Stimulated activated memory B cell treated with anti-CD40 and anti-IgM and Interleukin-4, amounts not matched to agents 10 μg/mL and 1 μg/mL and 100 μg/mL, for 72 hours (primary cell): ENCODE measurements around the gene MOCS1.

Experiments
- ATAC-seq: fragments of 150-1000 bp; cut with Tn5 transposase; 2 replicates; pipeline ENCODE4 v1.10.0; 2021
- H3K27ac Mint-ChIP-seq: one replicate; pipeline ENCODE4 v1.8.0; 2022; ENCODE audit warnings: mild to moderate bottlenecking, mixed read lengths
- H3K27me3 Mint-ChIP-seq: one replicate; pipeline ENCODE4 v1.8.0; 2022; ENCODE audit warnings: mixed read lengths
- H3K36me3 Mint-ChIP-seq: one replicate; pipeline ENCODE4 v1.8.0; 2022; ENCODE audit warnings: mixed read lengths
- H3K4me1 Mint-ChIP-seq: one replicate; pipeline ENCODE4 v1.8.0; 2022; ENCODE audit warnings: mixed read lengths
- H3K4me3 Mint-ChIP-seq: one replicate; pipeline ENCODE4 v1.8.0; 2022; ENCODE audit warnings: mild to moderate bottlenecking, moderate library complexity, mixed read lengths
- H3K9me3 Mint-ChIP-seq: one replicate; pipeline ENCODE4 v1.8.0; 2022; ENCODE audit warnings: mixed read lengths

The MOCS1 gene

GRCh38 chr6:39905640-39905975 lies 28.7 kb downstream of the MOCS1 start:
- no peaks in the 10 kb centered on the region for H3K36me3 Mint-ChIP-seq
- H3K4me1 Mint-ChIP-seq, result no peaks in the 10 kb centered on the region
- H3K4me3 Mint-ChIP-seq, result no peak overlapping the region
- peaks cover 13% of the 10 kb centered on the region for H3K27me3 Mint-ChIP-seq
- ATAC-seq, result no peak
- H3K9me3 Mint-ChIP-seq, result no peaks in the 10 kb centered on the region
- no peak overlapping the region for H3K27ac Mint-ChIP-seq

- H3K27ac Mint-ChIP-seq, result no peak overlapping the region
- peaks cover 13% of the 10 kb centered on the region for H3K27me3 Mint-ChIP-seq
- H3K4me3 Mint-ChIP-seq, result no peak overlapping the region
- no peaks in the 10 kb centered on the region for H3K36me3 Mint-ChIP-seq
- no peaks in the 10 kb centered on the region for H3K9me3 Mint-ChIP-seq
- H3K4me1 Mint-ChIP-seq, result no peaks in the 10 kb centered on the region
- ATAC-seq, result no peak
These were observed 29.2 kb downstream of the MOCS1 start for GRCh38 chr6:39904946-39905639.

- no peaks in the 10 kb centered on the region for H3K4me1 Mint-ChIP-seq
- H3K27ac Mint-ChIP-seq, result no peak overlapping the region
- no peaks in the 10 kb centered on the region for H3K36me3 Mint-ChIP-seq
- H3K4me3 Mint-ChIP-seq, result no peak overlapping the region
- no peak for ATAC-seq
- no peaks in the 10 kb centered on the region for H3K9me3 Mint-ChIP-seq
- H3K27me3 Mint-ChIP-seq, result peaks cover 13% of the 10 kb centered on the region
These were observed 30.6 kb downstream of the MOCS1 start for GRCh38 chr6:39903656-39904055.

- Mint-ChIP-seq H3K4me3 (no peak overlapping the region), H3K27ac (no peak overlapping the region), H3K36me3 (no peaks in the 10 kb centered on the region), H3K27me3 (peaks cover 13% of the 10 kb centered on the region), H3K9me3 (no peaks in the 10 kb centered on the region), H3K4me1 (no peaks in the 10 kb centered on the region)
- no peak for ATAC-seq
These were observed 31.3 kb downstream of the MOCS1 start for GRCh38 chr6:39902786-39903465.

GRCh38 chr6:39902136-39902535 lies 32.1 kb downstream of the MOCS1 start:
- Mint-ChIP-seq H3K36me3 (no peaks in the 10 kb centered on the region), H3K27me3 (peaks cover 13% of the 10 kb centered on the region)

GRCh38 chr6:39901670-39902069 lies 32.6 kb downstream of the MOCS1 start:
- Mint-ChIP-seq H3K27me3 (peaks cover 13% of the 10 kb centered on the region), H3K4me3 (no peak overlapping the region)
- ATAC-seq, result no peak

More at GRCh38 chr6:39902136-39902535, 32.1 kb downstream of the MOCS1 start:
- H3K27ac Mint-ChIP-seq, result no peak overlapping the region
- no peak for ATAC-seq
- no peaks in the 10 kb centered on the region for H3K4me1 Mint-ChIP-seq
- H3K9me3 Mint-ChIP-seq, result no peaks in the 10 kb centered on the region
- H3K4me3 Mint-ChIP-seq, result no peak overlapping the region

GRCh38 chr6:39901116-39901655 lies 33.1 kb downstream of the MOCS1 start:
- H3K36me3 Mint-ChIP-seq, result no peaks in the 10 kb centered on the region
- H3K9me3 Mint-ChIP-seq, result no peaks in the 10 kb centered on the region
- ATAC-seq, result no peak
- no peaks in the 10 kb centered on the region for H3K4me1 Mint-ChIP-seq
- peaks cover 13% of the 10 kb centered on the region for H3K27me3 Mint-ChIP-seq
- H3K27ac Mint-ChIP-seq, result no peak overlapping the region
- no peak overlapping the region for H3K4me3 Mint-ChIP-seq

More at GRCh38 chr6:39901670-39902069, 32.6 kb downstream of the MOCS1 start:
- no peaks in the 10 kb centered on the region for H3K9me3 Mint-ChIP-seq
- H3K4me1 Mint-ChIP-seq, result no peaks in the 10 kb centered on the region
- H3K36me3 Mint-ChIP-seq, result no peaks in the 10 kb centered on the region
- no peak overlapping the region for H3K27ac Mint-ChIP-seq

- Mint-ChIP-seq H3K27ac (no peak overlapping the region), H3K4me1 (no peaks in the 10 kb centered on the region)
These were observed 34.5 kb downstream of the MOCS1 start for GRCh38 chr6:39899554-39900295.

GRCh38 chr6:39898625-39899024 lies 35.6 kb downstream of the MOCS1 start:
- H3K9me3 Mint-ChIP-seq, result no peaks in the 10 kb centered on the region
- ATAC-seq, result no peak
- H3K27ac Mint-ChIP-seq, result no peak overlapping the region
- peaks cover 12% of the 10 kb centered on the region for H3K27me3 Mint-ChIP-seq
- H3K4me3 Mint-ChIP-seq, result no peak overlapping the region
- H3K36me3 Mint-ChIP-seq, result no peaks in the 10 kb centered on the region
- no peaks in the 10 kb centered on the region for H3K4me1 Mint-ChIP-seq

More at GRCh38 chr6:39899554-39900295, 34.5 kb downstream of the MOCS1 start:
- peaks cover 13% of the 10 kb centered on the region for H3K27me3 Mint-ChIP-seq
- no peaks in the 10 kb centered on the region for H3K9me3 Mint-ChIP-seq
- no peak overlapping the region for H3K4me3 Mint-ChIP-seq
- no peaks in the 10 kb centered on the region for H3K36me3 Mint-ChIP-seq
- ATAC-seq, result no peak

- peak; percentile 60 for ATAC-seq
- Mint-ChIP-seq H3K27me3 (peaks cover 3% of the 10 kb centered on the region), H3K9me3 (no peaks in the 10 kb centered on the region), H3K4me3 (no peak overlapping the region), H3K36me3 (no peaks in the 10 kb centered on the region), H3K27ac (no peak overlapping the region), H3K4me1 (no peaks in the 10 kb centered on the region)
These were observed 36.6 kb downstream of the MOCS1 start for GRCh38 chr6:39897698-39898097.

- H3K4me3 Mint-ChIP-seq, result no peak overlapping the region
- no peak for ATAC-seq
- H3K4me1 Mint-ChIP-seq, result no peaks in the 10 kb centered on the region
- H3K27me3 Mint-ChIP-seq, result no peaks in the 10 kb centered on the region
- no peak overlapping the region for H3K27ac Mint-ChIP-seq
- H3K9me3 Mint-ChIP-seq, result no peaks in the 10 kb centered on the region
- no peaks in the 10 kb centered on the region for H3K36me3 Mint-ChIP-seq
These were observed 37.6 kb downstream of the MOCS1 start for GRCh38 chr6:39896701-39897100.

- no peaks in the 10 kb centered on the region for H3K9me3 Mint-ChIP-seq
- no peak overlapping the region for H3K4me3 Mint-ChIP-seq
- no peak for ATAC-seq
- no peaks in the 10 kb centered on the region for H3K4me1 Mint-ChIP-seq
- no peak overlapping the region for H3K27ac Mint-ChIP-seq
- peaks cover 5% of the 10 kb centered on the region for H3K27me3 Mint-ChIP-seq
- no peaks in the 10 kb centered on the region for H3K36me3 Mint-ChIP-seq
These were observed 41.0 kb downstream of the MOCS1 start for GRCh38 chr6:39893286-39893685.

- no peaks in the 10 kb centered on the region for H3K4me1 Mint-ChIP-seq
- peaks cover 11% of the 10 kb centered on the region for H3K27me3 Mint-ChIP-seq
- no peaks in the 10 kb centered on the region for H3K36me3 Mint-ChIP-seq
- peak; percentile 68 for ATAC-seq
- H3K27ac Mint-ChIP-seq, result no peak overlapping the region
- no peak overlapping the region for H3K4me3 Mint-ChIP-seq
- H3K9me3 Mint-ChIP-seq, result no peaks in the 10 kb centered on the region
These were observed 41.7 kb downstream of the MOCS1 start for GRCh38 chr6:39892490-39893129.

GRCh38 chr6:39891976-39892375 lies 42.3 kb downstream of the MOCS1 start:
- Mint-ChIP-seq H3K27me3 (peaks cover 18% of the 10 kb centered on the region), H3K36me3 (no peaks in the 10 kb centered on the region), H3K4me1 (no peaks in the 10 kb centered on the region), H3K4me3 (no peak overlapping the region), H3K27ac (no peak overlapping the region), H3K9me3 (no peaks in the 10 kb centered on the region)
- no peak for ATAC-seq

GRCh38 chr6:39891353-39891752 lies 42.9 kb downstream of the MOCS1 start:
- Mint-ChIP-seq H3K4me3 (no peak overlapping the region), H3K4me1 (no peaks in the 10 kb centered on the region), H3K36me3 (no peaks in the 10 kb centered on the region), H3K27ac (no peak overlapping the region), H3K9me3 (no peaks in the 10 kb centered on the region), H3K27me3 (peaks cover 24% of the 10 kb centered on the region)
- no peak for ATAC-seq
